Stimulated activated CD4-positive, alpha-beta T cell treated with anti-CD3 and anti-CD28 coated beads, Interleukin-1b, Interleukin-23, amount 100 ng/mL, for 48 hours (primary cell): ENCODE data around the gene TMCC2.
"Not testable (repeated sequence)": the region's sequence is repeated elsewhere in the genome, so short reads cannot be mapped to it uniquely, and the experiment has no call there.

Experiments
- DNase-seq: peaks from one replicate; pipeline ENCODE4 v3.0.0-alpha.2; 2020

TMCC2 gene

DNA sequence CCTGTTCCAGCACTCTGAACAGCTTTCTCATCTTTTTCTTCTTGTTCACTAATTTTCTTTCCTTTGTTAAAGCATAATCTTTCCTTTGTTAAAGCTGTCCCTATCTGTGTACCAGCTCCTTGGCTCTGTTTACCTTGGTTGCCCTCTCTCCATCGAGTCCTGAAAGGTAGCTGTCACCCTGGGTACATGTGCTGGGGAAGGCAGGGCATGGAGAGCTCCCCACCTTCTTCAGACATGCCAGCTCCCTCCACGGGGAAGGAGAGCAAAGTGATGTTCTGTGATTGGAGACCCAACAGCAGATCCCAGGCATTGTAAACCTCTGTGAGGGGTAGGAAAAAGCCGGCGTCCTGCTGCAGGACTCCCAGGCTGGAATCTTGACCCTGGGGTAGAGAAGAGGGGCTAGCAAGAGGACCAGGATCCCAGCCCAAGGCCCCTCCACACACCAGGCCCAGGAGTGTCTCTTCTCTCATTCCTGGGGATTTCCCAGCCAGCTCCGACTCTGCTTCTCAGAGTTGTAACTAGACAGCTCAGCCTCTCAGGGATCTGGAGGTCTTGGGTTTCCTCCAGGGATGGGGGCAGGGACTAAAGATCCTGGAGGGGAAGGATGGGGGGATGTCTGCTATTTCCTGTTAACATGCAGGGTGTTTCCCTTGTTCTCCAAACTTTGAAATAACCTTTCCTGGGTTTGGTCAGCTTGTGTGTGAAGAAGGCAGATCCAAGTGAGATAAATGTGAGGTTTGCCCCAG is 34.4 kb downstream of the TMCC2 start:
- DNase-seq, result no peak

DNA sequence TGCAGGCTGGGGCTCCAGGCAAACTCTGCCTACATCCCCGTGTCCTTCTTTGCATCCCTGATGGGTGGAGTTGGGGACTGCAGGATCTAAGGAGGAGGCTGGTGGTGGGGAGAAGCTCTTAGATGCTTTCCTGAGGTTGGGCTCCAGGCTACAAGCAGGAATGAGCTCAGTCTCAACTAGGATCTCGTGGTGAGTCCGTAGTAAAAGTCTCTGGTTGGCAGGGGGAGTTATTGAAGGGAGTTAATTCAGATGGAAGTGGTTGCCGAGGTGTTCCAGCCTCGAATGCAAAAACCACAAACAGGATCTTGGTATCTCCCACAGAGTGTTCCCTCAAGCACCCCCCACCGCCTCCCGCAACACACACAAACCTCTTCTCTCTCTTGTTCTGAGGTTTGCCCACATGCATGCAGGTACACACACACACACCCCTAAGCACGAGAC is 35.0 kb downstream of the TMCC2 start:
- no peak for DNase-seq

DNA sequence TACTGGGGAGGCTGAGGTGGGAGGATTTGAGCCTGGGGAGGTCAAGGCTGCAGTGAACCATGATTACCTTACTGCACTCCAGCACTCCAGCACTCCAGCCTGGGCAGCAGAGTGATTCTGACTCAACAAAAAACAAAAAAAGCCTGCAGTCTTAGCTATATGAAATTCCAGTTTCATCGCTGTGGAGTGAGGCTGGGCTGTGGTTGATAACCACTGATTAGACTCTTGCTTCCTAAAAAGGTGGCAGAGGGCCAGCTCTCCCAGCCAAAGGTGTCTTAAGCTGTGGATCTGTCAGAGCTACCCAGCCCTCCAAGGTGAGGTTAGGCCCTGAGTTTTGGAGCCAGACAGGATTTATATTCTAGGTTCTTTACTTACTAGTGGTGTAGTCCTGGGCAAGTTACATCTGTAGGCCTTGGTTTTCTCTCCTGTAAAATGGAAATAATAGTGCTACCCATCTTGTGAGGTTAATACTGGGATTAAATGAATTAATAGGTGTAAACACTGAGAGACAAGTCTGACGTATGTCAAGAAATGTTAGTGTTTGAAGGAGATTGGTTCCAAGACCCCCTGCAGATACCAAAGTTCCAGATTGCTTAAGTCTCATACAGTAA is 35.9 kb downstream of the TMCC2 start:
- DNase-seq, result no peak

DNA sequence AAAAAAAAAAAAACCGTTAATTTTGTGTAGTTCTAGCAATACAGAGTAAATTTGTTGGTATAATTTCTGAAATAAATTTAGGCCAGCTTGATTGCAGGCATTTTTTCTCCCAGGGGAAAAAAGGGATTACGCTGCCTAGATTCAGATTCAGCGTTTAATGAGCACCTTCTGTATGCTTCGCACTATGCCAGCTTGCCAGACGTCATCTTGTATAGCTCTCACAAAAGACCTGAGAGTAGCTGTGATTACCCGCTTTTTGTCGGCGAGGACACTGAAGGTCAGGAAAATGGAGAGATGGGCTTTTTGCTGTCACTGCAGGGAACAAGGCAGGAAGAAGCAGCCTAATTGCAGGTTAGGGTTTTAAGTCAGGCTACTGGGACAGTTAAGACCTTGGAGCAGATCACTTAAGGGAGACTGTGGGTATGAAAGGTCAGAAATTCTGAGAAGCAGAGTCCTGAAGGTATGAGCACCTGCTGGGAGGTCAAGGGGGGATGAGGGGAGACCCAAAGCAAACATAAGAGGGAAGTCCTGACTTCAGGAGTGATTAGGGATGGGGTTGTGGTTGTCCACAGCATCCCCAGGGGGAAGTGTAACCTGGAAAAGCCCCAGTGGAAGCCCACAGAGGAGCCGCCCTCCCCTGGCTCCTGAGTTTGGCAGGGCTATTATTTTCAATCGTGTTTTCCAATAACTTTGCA is 39.0 kb downstream of the TMCC2 start:
- no peak for DNase-seq

DNA sequence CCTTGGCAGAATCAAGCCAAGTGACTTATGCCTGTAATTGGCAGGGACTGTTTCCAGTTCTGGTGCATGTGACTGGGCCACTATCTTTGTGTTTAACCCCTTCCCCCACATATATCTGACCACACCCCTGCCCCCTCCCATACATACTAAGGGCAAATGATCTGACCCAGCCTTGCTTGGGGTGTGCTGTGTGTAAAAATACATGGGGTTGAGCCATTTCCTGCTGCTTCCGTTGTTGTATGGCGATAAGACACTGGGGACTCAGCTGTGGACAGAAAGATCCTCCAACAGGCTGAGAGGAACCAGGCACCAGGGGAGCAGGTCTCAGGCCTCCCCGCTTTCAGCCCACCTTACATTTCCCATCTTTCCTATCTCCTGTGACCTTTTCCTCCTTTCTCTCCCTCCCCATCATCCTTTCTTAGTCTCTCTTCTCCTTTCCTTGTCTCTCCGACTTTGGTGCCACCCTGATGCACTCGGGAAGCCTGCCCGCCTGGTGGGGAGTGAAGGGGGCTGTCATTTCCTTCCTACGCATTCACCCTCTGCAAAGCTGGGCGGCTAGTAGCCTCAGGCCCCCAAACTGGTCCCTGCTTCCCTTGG is 39.7 kb downstream of the TMCC2 start:
- no peak for DNase-seq

DNA sequence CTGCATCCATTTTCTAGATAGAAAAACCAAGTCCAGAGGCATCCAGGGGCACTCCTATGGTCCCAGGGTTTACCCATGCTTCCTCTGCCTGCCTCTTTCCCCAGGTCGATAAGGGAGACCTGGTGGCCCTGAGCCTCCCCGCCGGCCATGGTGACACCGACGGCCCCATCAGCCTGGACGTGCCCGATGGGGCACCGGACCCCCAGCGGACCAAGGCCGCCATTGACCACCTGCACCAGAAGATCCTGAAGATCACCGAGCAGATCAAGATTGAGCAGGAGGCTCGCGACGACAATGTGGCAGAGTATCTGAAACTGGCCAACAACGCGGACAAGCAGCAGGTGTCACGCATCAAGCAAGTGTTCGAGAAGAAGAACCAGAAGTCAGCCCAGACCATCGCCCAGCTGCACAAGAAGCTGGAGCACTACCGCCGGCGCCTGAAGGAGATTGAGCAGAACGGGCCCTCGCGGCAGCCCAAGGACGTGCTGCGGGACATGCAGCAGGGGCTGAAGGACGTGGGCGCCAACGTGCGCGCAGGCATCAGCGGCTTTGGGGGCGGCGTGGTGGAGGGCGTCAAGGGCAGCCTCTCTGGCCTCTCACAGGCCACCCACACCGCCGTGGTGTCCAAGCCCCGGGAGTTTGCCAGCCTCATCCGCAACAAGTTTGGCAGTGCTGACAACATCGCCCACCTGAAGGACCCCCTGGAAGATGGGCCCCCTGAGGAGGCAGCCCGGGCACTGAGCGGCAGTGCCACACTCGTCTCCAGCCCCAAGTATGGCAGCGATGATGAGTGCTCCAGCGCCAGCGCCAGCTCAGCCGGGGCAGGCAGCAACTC is 41.3 kb downstream of the TMCC2 start:
- no peak for DNase-seq

DNA sequence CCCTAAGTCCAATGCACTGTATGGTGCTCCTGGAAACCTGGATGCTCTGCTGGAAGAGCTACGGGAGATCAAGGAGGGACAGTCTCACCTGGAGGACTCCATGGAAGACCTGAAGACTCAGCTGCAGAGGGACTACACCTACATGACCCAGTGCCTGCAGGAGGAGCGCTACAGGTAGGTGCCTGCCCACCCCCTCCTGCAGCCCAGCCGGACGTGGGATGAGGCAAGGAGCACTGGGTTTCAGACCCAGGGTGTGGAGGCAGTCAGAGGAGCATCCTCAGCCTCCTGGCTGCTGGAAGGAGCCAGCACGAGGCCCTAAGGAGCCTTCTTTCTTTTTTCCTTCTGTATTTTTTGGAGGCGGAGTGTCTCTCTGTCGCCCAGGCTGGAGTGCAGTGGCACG is 42.0 kb downstream of the TMCC2 start:
- DNase-seq, result no peak

DNA sequence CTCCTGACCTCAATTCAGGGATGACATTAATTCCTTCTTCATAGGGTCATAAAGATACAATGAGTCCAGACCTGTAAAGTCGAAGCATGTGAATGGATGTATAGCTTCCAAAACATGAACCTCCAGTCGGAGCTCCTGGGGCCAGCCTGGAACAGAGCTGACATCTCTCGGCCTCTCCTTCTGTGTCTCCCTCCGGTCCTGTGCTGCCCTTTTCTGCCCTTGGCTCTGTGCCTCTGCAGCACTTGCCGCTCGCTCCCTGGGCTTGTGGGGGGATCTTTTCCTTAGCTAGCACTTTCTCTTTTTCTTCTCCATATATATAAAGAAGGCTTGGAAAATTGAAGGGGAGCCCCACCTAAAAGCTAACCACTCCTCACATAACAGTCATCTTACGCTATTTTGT is 42.5 kb downstream of the TMCC2 start:
- no peak for DNase-seq

DNA sequence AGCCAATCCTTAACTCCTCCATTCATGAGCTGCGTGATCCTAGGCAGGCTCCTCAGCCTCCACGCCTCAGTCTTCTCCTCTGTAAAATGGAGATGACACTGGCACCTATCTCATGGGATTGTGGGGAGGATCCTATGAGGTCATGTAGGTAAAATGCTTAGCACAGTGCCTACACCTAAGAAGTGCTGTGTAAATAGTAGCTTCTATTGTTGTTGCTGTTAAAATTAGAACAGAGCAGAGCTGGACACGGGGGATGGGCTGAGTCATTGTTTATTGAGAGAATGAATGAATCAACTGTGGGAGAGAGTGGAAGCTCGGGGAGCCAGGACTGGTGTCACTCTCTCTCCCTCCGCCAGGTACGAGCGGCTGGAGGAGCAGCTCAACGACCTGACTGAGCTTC is 43.0 kb downstream of the TMCC2 start:
- no peak for DNase-seq

DNA sequence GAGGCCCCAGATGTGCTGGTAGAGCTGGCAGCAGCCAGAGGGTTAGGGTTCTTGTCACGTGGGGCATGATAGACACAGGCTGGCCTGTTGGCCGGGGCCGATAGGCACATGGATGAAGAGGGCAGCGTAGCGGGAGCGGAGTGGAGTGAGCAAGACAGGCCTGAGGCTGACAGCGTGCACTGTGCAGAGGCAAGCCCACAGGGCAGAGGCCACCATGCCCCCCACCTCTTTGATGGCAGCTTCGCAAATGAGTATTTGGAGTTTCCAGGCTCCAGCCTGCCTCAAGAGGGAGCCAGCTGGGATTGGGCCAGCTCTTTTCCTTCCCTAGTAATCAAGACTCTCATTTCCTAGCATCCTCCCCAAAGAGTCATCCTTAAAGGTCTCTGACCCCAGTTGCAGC is 43.5 kb downstream of the TMCC2 start:
- no peak for DNase-seq

DNA sequence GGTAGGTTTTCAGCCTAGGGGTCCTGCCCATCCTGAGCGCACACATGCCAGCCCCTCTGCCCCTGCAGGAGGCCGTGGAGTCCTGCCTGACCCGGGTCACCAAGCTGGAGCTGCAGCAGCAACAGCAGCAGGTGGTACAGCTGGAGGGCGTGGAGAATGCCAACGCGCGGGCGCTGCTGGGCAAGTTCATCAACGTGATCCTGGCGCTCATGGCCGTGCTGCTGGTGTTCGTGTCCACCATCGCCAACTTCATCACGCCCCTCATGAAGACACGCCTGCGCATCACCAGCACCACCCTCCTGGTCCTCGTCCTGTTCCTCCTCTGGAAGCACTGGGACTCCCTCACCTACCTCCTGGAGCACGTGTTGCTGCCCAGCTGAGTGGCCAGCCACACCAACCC is 44.0 kb downstream of the TMCC2 start:
- DNase-seq, result no peak

DNA sequence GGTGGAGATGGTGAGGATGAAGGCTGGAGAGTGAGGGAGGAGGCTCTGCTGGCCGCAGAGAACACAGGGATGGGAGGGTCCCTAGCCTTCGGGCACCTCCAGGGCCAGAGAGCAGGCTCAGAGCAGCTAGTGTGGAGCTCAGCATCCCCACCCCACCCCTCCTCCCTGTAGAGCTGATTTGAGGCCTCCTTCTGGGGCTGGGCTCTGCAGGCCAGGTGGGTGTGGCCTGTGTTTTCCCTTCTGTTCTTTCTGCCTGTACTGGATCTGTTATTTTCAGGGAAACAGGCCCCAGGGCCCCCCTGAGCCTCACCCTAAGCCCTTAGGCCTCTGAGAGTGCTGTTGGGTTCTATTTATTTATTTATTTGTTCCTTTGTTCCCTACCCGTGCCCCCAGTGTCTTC is 44.8 kb downstream of the TMCC2 start:
- no peak for DNase-seq

DNA sequence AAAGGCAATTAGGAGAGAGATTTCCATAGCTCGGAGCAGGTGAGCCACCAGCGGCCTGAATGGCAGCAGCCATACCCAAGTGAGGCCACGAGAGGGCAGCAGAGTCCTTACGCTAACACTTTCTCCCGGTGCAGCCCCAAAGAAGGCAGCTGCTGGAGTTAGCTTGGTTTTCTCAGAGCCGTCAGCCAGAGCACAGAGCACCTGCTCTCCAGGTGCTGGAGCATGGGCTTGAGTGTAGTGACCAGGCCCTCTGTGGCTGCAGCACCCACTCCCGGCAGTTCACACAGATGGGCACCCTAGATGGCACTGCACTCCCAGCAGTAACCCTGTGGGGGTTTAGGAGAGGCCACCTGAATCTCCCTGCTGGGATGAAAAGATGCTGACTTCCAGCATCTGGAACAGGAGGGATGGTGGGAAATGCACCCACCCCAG is 45.8 kb downstream of the TMCC2 start:
- DNase-seq, result peak; percentile 83

DNA sequence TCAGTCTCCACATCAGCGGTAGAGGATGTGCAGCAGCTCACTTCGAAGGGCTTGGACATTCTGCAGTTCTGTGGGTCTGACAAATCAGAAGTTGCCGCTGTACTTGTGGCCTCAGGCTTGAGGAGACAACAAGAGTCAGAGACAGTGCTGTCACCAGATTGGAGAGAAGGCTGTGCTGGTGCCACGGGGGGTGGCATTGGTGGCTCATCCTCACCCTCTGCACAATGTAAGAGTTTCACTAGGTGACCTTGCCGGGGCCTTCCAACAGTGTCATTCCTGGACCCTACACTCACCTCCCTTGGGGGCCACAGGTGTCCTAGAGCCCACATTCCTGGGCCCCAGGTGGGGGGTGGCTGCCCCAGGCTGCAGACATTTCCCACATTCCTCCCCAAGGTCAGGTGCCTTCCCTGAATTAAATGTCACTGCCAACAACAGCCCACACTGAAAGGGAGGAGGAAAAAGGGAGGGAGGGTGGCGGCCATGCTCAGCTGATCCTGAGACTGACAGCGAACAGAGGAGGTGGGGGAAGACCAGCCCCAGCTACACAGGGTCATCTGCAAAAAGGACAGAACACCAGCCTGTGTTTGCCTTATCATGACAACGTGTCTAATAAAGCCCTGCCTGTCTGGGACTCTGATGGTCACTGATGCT is 46.4 kb downstream of the TMCC2 start:
- no peak for DNase-seq

DNA sequence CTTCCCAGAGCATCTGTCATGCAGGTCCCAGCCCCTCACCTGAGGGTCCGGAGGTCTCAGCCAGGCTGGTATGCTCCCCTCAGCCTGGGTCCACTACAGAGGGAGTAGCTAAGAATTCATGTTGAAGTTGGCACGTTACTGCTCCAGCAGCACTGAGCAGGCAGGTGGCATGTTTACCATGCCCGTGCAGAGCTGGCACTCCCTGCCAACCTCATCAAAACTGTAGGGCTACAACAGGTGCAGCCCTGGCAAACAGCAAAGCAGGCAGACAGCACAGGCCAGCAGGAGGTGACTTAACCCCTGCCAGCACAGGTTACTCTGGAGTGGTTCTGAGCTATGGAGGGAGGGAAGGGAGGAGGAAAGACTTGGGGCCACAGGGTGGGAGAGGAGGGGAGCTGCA is 47.4 kb downstream of the TMCC2 start:
- no peak for DNase-seq

DNA sequence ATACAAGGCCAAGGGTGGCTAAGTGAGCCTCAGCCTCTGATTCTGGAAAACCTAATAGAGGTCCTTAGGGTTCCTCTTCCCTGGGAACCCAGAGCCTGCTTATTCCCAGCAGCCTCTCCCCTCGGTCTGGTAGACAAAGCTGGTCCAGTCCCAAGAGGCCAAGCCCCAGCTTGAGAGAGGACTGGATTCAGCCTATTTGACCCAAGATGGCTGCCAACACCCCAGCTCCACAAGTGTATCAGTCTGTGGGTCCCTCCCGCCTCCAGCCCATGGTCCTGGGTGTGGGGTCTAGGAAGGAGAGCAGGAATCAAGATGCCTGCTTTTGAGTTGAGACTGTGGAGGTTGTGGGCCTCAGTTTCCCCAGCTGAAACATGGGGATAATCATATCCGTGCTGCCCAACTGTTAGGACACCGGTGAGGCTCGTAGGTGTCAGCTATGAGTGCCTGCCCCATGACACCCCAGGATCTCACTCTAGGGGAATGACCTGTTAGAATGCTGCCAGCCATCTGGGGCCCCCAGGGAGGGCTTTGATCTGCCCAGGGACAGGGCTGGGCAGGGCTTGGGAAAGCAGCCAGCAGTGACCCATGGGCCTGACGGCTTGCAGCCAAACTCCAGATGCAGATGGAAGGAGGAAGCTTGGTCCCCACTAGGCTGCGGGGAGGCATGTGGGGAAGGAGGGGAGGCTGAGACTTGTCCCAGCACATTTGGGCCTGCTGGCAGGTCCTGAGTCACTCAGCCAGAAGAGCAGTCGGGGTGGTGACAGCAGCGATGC is 48.4 kb downstream of the TMCC2 start:
- DNase-seq, result no peak

DNA sequence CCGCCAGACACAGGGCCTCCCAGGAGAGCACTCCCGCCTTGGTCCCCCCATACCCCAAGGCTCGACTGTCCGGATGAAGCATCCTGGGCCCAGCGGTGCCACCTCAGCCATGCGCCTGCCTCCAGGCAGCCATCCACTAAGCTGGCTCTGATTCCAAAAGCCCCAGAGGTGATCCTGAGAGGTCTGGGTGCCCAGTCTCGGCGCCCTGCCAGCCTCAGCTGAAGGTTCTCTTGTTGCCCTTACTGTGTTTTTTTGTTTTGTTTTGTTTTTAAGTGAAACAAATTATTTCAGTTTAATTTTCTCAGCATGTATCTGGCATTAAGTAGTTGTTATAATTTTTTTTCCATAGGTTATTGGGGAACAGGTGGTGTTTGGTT is 48.9 kb downstream of the TMCC2 start:
- no peak for DNase-seq

DNA sequence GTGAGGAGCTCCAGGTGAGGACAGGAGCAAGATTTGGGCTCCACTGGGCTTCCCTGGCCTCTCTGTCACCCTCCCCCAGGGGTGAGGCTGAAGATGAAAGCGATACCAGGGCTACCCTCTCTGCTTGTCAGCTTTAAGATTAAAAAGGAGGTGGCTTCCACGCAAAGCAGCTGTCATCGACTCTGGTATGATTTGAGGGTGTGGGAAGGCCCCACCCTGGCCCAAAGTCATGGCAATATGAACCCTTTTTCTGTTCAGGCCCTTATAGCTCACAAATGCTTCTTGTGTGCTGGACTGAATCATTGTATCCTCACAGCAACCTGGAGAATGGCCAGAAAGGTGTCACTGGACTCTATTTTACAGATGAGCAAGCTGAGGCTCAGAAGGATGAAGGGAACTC is 52.2 kb downstream of the TMCC2 start:
- DNase-seq, result peak; percentile 25

DNA sequence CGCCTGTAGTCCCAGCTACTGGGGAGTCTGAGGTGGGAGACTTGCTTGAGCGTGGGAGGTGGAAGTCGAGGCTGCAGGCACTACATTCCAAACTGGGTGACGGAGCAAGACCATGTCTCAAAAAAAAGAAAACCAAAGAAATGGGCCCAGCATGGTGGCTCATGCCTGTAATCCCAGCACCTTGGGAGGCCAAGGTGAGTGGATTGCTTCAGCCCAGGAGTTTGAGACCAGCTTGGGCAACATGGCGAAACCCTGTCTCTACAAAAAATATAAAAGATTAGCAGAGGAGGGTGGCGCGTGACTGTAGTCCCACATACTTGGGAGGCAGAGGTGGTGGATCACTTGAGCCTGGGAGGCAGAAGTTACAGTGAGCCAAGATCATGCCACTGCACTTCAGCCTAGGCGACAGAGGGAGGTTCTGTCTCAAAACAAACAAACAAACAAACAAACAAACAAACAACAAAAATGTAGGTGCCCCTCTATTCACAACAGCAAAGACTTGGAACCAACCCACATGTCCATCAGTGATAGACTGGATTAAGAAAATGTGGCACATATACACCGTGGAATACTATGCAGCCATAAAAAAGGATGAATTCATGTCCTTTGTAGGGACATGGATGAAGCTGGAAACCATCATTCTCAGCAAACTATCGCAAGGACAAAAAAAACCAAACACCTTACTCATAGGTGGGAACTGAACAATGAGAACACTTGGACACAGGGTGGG is 53.1 kb downstream of the TMCC2 start:
- DNase-seq, result not testable (repeated sequence)

DNA sequence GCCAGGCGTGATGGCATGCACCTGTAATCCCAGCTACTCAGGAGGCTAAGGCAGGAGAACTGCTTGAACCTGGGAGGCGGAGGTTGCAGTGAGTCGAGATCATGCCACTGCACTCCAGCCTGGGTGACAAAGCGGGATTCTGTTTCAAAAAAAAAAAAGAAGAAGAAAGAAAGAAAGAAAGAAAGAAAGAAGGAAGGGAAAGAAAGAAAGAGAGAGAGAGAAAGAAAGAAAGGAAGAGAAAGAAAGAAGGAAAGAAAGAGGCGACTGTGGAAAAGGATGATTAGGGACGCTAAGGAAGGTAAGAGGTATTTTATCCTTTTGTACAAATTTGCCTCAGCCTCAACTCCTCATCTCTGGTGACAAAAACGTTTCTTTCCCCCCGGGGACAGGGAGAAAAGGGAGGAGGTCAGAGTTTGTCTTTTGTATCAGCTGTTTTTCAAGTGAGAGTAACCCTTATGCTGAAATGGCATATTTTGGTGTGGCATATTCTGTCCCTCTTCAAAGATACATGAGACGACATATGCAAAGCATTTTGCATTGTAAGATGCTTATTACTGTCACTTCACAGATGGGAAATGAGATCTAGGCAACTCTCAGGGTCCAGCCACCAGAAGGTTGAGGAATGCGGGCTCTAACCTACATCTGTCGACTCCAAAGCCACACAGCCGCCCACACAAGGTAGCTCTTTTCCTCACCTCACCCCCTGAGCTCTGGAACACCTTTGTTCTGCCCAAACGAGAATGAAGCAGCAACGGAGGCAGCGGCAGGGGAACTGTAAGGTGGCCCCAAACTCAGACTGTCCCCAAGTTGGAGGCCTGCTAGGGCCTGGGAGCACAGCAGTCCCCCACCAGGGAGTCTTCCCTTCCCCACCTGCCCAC is 55.8 kb downstream of the TMCC2 start:
- DNase-seq, result no peak
